ENCODE results near the gene NOL4L.
A peak's percentile ranks its signal among the peaks of the same experiment; 100 is the strongest.

Gene NOL4L

DNA sequence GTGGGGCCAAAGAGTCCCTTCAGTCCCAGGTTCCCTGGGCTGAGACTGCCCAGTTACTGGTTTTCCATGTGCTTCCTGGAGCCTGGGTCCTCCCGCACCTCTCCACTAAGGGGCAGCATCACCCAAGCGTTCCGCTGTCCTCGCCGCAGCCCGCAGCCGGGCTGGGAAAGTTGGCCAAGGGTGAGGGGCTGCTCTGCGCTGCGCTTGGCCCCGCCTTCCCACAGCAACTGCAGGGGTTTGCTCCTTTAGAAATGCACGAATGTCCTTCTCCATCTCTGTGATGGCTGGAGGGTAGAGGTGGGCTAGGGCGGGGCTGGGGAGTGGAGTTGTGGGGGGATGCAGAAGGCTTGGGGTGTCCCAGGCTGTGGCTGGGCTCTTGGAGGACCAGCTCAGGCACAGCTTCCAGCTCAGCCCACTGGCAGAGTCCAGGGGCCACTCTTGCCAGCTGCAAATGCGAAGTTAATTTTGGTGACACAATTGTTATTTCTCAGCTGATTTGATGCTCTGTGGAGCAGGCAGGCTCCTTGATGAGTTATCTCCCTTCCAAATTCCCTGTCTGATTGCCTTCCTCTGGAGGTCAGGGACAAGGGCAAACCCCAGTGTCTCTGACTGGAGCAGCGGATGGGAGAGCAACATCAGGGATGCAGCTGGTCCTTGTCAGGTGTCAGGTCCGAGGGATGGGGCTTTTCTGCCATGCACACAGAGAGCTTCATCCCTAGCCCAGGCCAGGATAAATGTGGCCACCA, 63.2 kb downstream of the NOL4L start:
- peak; percentile 80 for DNase-seq

- DNase-seq, result no peak
Measured at GRCh38 chr20:32520927-32521203, 64.3 kb downstream of the NOL4L start.

DNA sequence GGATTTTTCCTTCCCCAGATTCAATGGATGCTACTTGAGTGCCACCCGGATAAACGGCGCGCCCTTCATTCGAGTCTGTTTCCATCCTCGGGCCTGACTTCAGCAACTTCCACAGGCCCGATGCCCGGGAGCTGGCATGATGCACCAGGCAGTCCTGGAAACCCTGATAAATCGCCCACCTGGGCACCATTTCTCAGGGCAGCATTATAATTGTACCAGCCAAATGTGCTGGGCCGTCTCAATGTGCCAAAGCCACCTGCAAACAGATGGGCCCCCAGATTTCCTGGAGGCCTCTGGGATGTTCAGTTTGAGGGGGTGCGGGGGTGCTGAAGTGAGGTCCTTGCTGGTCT, 65.8 kb downstream of the NOL4L start:
- no peak for DNase-seq

DNA sequence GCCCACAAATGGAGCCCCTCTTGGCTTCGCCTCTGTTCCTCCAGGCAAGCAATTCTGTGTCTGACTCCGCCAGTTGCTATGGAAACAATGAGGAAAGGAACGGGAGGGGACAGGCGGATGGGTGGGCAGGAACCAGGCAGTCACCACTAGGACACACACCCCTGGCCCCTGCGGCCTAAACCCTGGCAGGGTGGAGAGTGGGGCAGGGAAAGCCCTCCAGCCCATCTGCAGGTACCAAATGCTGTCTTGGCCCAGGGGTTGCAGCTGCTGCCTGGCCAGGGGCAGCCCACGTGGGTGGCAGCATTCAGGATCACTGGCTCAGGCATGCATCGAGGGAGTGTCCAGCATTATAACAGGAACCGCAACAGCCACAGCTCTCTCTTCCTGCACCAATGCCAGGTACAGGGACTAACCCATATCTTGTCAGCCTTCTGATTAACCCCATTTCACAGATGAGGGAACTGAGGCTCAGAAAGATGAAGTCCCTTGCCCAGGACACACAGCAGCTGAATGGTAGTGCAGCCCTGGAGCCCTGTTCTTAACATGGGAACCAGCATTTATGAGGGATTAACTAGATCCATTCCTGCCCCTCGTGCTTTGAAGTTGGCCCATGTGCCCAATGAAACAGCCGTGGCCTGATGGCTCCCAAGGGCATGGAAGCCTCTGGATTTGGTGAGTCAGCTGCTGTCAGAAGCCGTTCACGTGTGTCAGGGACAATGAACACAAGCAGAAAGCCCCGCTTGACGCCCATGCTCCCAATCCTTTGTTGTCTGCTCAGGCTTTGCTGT, 66.3 kb downstream of the NOL4L start:
- DNase-seq, result no peak

DNA sequence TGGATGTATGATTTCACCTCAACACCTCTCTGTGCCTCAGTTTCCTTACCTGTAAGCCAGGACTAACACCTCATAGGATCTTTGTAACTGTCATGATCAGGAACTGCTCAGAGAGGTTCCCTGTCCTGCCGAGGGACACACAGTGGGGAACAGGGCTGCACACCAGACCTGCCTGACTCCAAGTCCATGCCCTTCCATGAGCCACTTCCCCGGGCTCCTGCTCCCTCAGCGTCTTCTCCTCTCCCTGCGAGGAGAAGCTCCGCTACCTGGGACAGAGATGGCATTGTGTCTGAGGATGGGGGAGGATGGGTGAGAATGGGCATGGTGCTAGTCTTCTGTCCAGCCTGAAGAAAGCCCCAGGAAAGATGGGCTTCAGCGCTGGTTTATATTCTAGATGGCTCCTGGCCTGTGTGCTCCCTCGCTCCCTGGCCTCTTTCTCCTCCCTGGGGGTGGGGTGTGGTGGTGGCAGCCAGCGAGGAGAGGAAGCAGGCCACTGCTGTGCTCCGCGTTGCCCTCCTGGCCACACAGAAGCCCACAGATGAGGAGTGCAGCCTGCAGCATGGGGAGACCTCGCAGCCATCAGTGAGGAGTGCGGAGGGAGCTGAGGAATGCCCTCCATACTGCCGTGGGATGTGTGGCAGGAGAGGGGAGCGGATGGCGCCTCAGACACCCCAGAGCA, 67.1 kb downstream of the NOL4L start:
- no peak for DNase-seq

DNA sequence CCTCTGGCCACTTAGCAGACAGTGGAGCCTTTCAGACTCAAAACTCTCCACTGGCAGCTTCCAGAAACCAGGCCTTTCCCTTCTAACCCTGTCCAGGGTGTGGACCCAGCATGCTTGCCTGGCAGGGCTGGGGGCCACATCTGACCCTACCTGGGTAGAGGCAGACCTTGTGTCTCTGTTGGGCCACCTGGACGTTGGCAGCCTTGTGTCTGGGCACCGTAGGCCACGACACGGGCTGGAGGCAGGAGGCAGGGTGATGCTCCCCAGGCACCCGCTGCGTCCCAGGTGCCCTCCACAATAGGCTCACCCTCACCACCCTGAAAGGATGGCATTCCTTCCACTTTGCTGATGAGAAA, 67.6 kb downstream of the NOL4L start:
- no peak for DNase-seq

- no peak for DNase-seq
Measured at GRCh38 chr20:32516583-32517517, 68.3 kb downstream of the NOL4L start.

DNA sequence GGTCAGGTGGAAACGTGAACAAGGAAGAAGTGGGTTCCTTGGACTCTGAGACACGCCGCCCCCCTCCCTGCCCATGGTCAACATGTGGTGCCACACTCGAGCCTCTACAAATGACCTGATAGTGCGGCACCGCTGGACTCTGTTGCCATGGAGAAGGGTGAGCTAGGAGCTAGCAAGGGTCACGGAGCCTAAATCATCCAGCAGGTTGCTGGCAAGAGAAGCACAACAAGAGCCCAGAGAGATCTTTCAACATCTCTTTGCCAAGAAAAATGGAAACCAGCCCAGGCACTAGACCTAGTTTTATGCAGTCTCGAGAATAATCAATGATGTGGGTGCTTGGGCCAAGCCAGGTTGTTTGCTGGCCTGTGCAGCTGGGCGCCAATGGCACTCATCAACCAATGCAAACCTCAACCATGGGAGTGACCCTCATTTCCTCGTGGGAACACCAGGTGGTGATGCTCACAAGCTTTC, 69.5 kb downstream of the NOL4L start:
- DNase-seq, result no peak

GRCh38 chr20:32514760-32515159, 70.4 kb downstream of the NOL4L start:
- no peak for DNase-seq

DNA sequence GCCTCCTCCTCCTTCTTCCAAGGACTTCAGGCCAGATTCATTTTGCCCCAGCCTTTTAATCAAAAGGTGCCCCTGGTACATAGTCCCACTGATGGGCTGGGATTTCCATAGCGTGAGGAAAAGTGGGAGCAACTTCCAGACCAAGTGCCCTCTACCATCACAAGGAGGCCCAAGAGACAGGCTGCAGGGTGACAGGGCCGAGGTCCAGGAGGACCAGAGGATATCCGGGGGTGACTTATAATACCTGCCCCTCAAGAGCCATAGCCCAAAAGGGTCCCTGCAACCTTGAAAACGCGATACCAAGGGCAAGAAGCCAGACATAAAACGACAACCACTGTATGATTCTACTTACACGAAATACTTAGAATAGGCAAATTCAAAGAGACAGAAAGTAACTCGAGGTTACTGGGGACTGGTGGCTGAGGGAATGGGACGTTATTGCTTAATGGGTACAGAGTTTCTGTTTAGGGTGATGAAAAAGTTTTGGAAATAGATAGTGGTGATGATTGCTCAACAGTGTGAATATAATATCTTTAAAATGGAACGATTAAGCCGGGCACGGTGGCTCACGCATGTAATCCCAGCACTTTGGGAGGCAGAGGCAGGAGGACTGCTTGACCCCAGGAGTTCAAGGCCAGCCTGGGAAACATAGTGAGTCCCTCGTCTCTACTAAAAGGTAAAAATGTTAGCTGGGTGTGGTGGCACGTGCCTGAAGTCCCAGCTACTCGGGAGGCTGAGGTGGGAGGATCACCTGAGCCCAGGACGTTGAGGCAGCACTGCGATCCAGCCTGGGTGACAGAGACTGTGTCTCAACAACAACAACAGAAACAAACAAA, 71.9 kb downstream of the NOL4L start:
- DNase-seq, result no peak

DNA sequence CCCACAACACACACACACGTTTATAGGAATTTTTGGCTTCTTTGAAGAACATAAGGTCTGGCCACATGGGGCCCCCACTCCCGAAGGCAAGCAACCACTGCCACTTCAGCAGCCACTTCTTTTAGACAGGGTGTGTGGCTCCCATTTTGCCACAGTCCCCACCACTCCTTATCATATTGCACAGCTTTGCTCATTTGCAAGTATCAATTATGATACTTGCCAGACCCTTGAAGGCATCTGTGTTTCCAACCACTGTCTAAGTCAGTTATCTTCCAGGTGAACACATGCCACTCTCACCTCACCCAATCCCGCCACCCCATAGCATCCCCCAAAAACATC, 73.1 kb downstream of the NOL4L start:
- no peak for DNase-seq

- DNase-seq, result no peak
Measured at GRCh38 chr20:32511358-32512046, 73.6 kb downstream of the NOL4L start.

DNA sequence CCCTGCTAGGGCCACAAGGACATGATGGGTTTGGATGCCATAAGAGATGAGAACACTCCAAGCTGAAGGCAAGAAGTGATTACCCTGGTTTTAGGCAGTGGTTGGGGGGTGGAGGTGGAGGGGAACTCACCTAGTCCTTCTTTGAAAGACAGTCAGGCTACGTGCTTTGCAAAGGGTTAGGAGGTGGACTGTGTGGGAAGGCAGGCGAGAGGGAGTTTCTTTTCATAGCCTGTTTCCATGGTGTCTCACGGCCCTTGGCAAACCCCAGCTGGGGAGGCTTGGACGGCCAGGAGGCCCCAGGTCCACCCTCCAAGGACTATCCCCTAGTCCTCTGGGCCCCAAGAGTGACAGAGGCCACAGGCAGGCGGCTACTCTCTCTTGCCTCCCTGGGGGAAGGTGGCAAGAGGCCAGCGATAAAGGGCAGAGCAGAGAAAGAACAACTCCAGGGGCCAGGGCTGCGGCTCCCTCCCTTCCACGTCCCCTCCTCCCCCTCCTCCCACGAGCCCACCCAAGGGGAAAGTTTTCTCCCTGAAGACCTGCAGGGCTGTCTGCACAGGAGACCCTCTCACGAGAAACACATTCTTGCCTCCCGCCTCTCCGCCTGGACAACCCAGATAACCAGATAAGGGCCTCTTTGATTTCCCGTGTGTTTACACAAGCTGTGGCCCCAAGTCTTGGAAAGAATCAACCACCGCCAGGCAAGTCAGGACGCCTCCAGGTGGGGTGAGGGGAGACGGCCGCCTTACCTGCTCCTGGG, 74.4 kb downstream of the NOL4L start:
- no peak for DNase-seq

DNA sequence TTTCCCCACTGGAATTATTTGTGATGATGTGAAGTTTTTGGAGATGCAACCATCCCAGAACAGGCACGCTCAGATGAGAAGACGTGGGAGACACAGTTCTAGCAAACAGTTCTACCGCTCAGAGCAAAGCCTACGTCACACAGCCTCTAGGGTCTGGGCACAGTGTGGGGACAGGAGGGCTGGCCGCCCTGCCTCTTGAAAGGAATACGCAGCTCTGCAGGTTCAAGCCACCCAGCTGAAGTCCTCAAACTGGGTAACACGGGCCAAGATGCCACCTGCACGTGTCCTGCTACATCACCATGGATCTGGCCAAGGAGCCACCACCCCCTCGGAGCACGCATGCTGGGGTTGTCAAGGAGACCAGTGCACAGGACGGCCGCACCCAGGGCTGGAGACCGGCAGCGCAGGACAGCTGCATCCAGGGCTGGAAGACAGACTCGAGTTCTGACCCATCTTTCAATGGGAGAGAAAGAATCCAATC, 75.0 kb downstream of the NOL4L start:
- peak; percentile 56 for DNase-seq

- DNase-seq, result no peak
Measured at GRCh38 chr20:32509639-32510066, 75.5 kb downstream of the NOL4L start.

GRCh38 chr20:32508775-32509119, 76.4 kb downstream of the NOL4L start:
- DNase-seq, result no peak

- no peak for DNase-seq
Measured at GRCh38 chr20:32507998-32508774, 76.9 kb downstream of the NOL4L start.

GRCh38 chr20:32506721-32507120, 78.4 kb downstream of the NOL4L start:
- no peak for DNase-seq

GRCh38 chr20:32505723-32506473, 79.2 kb downstream of the NOL4L start:
- DNase-seq, result no peak
